PC-3 (cell line): ENCODE measurements around the gene CEND1. TPM values are rescaled to one million over a fixed set of nuclear protein-coding genes. Genes with fewer than 3 reads are reported as not detected.

Source experiments
- ATAC-seq: fragments of 200-7000 bp; cut with Tn5 transposase; 2 replicates; pipeline ENCODE4 v1.9.1; 2020; ENCODE audit warnings: mild to moderate bottlenecking, moderate library complexity
- BruUV-seq: library from RNA; stranded (reverse); fragments of 400-500 nt; replicated peaks from 2 replicates; lab custom pipeline; 2021; lab: Mats Ljungman, UMichigan
- CTCF ChIA-PET: fragments of 300-600 bp; sonication (Branson Sonifier 250); formaldehyde crosslinking; loops from one replicate; lab custom pipeline; 2022; ENCODE audit warnings: antibody characterized with exemption; lab: Charles Lee
- POLR2A ChIA-PET: fragments of 300-600 bp; sonication (Branson Sonifier 250); formaldehyde crosslinking; loops from one replicate; lab custom pipeline; 2022; ENCODE audit warnings: antibody characterized with exemption; ENCODE audit not compliant: unreplicated experiment; lab: Charles Lee
- DNase-seq: peaks from one replicate; pipeline ENCODE4 v3.0.0-alpha.2; 2015
- H2AFZ ChIP-seq: fragments of 300-600 bp; sonication (generic); 2 replicates; pipeline ENCODE4 v1.6.0; 2016; ENCODE audit warnings: antibody characterized with exemption, low read length
- H3F3A ChIP-seq: fragments of 300-600 bp; sonication (generic); one replicate; pipeline ENCODE4 v1.6.0; 2017; ENCODE audit warnings: antibody characterized with exemption, low read length, control low read depth, mild to moderate bottlenecking; ENCODE audit not compliant: unreplicated experiment
- H3K27ac ChIP-seq: fragments of 300-600 bp; sonication (generic); 2 replicates; pipeline ENCODE4 v1.5.1; 2016; ENCODE audit warnings: mild to moderate bottlenecking, low read length
- H3K27me3 ChIP-seq: fragments of 300-600 bp; sonication (generic); 2 replicates; pipeline ENCODE4 v1.6.1; 2016; ENCODE audit warnings: low read length, mixed read lengths
- H3K36me3 ChIP-seq: fragments of 300-600 bp; sonication (generic); 2 replicates; pipeline ENCODE4 v1.6.1; 2016; ENCODE audit warnings: low read depth, mixed run types, low read length, mixed read lengths
- H3K4me1 ChIP-seq: fragments of 300-600 bp; sonication (generic); 2 replicates; pipeline ENCODE4 v1.5.1; 2016; ENCODE audit warnings: low read length; ENCODE audit not compliant: insufficient read depth
- H3K4me2 ChIP-seq: fragments of 300-600 bp; sonication (generic); 2 replicates; pipeline ENCODE4 v1.6.0; 2016; ENCODE audit warnings: low read length
- H3K4me3 ChIP-seq: fragments of 300-600 bp; sonication (generic); 2 replicates; pipeline ENCODE4 v1.5.1; 2016; ENCODE audit warnings: mild to moderate bottlenecking, low read length, mixed read lengths
- H3K79me2 ChIP-seq: fragments of 300-600 bp; sonication (generic); 2 replicates; pipeline ENCODE4 v1.6.1; 2017; ENCODE audit warnings: low read length, mixed read lengths
- H3K9ac ChIP-seq: fragments of 300-600 bp; sonication (generic); 2 replicates; pipeline ENCODE4 v1.6.0; 2016; ENCODE audit warnings: mild to moderate bottlenecking, low read length
- H3K9me2 ChIP-seq: fragments of 300-600 bp; sonication (generic); replicated peaks from 2 replicates; pipeline ENCODE4 v1.6.1; 2016; ENCODE audit warnings: mixed run types, low read length, mixed read lengths
- H3K9me3 ChIP-seq: fragments of 300-600 bp; sonication (generic); 2 replicates; pipeline ENCODE4 v1.6.1; 2016; ENCODE audit warnings: low read length, mixed read lengths
- H4K20me1 ChIP-seq: fragments of 300-600 bp; sonication (generic); 2 replicates; pipeline ENCODE4 v1.6.1; 2016; ENCODE audit warnings: low read length, mixed read lengths
- EZH2 ChIP-seq: fragments of 300-600 bp; sonication (generic); IDR thresholded peaks from one replicate; pipeline ENCODE4 v1.6.1; 2017; ENCODE audit warnings: antibody characterized with exemption, mild to moderate bottlenecking, low read length; ENCODE audit not compliant: unreplicated experiment
- EZH2phosphoT487 ChIP-seq: fragments of 300-600 bp; sonication (generic); IDR thresholded peaks from 2 replicates; pipeline ENCODE4 v1.6.1; 2018; ENCODE audit warnings: mild to moderate bottlenecking, antibody characterized with exemption, low read length, borderline replicate concordance
- intact Hi-C: fragments of 100-400 bp; cut with micrococcal nuclease; formaldehyde crosslinking; loops from 2 replicates; pipeline ENCODE4 v1.9.0; 2023
- total RNA-seq: library from RNA; depleted of rRNA; stranded (reverse); fragments of >200 nt; gene quantifications from 2 replicates; pipeline ENCODE4 v1.2.3, GENCODE V29; 2014
- TF ChIP-seq, protein P1 (sequence below): fragments of 300-600 bp; sonication (generic); conservative IDR thresholded peaks from 2 replicates; pipeline ENCODE4 v1.5.1; 2017; ENCODE audit warnings: antibody characterized with exemption, low read depth, mild to moderate bottlenecking, low read length

Gene CEND1
- total RNA-seq, 1 experiment from 2014 or later = not detected

- DNase-seq (peak; percentile 55), ATAC-seq (peak; percentile 34)
- POLR2A ChIA-PET = no interaction called here
- Histone ChIP-seq H2AFZ (peak overlapping the region; percentile 92), H3K27me3 (no peaks in the 10 kb centered on the region), H3K79me2 (peaks cover 24% of the 10 kb centered on the region), H3K4me1 (peaks cover 19% of the 10 kb centered on the region), H4K20me1 (no peaks in the 10 kb centered on the region), H3K36me3 (no peaks in the 10 kb centered on the region; the same call in 1 of the 2 replicates), H3F3A (peaks cover 4% of the 10 kb centered on the region), H3K9me3 (no peaks in the 10 kb centered on the region), H3K9me2 (no peaks in the 10 kb centered on the region), H3K4me3 (peak overlapping the region; percentile 94), H3K4me2 (peak overlapping the region; percentile 98), H3K9ac (peak overlapping the region; percentile 84), H3K27ac (peak overlapping the region; percentile 48)
- CTCF ChIA-PET = interaction anchor here (0.5 to 0.6 kb wide), 2 partner anchors 81 to 355 kb away, joined by 3 to 11 read pairs; no protein-coding TSS in a partner anchor
- TSS peak; percentile 30 for BruUV-seq
- intact Hi-C loops = loop anchor here (2.0 kb wide), 1 partner anchor 23 kb away; no protein-coding TSS in a partner anchor
- TF ChIP-seq EZH2phosphoT487 = no peak
- TF ChIP-seq, protein P1, sequence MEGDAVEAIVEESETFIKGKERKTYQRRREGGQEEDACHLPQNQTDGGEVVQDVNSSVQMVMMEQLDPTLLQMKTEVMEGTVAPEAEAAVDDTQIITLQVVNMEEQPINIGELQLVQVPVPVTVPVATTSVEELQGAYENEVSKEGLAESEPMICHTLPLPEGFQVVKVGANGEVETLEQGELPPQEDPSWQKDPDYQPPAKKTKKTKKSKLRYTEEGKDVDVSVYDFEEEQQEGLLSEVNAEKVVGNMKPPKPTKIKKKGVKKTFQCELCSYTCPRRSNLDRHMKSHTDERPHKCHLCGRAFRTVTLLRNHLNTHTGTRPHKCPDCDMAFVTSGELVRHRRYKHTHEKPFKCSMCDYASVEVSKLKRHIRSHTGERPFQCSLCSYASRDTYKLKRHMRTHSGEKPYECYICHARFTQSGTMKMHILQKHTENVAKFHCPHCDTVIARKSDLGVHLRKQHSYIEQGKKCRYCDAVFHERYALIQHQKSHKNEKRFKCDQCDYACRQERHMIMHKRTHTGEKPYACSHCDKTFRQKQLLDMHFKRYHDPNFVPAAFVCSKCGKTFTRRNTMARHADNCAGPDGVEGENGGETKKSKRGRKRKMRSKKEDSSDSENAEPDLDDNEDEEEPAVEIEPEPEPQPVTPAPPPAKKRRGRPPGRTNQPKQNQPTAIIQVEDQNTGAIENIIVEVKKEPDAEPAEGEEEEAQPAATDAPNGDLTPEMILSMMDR = no peak
- no peak for TF ChIP-seq EZH2
Observed at GRCh38 chr11:797296-798092, 7.6 kb upstream of the CEND1 start.

DNA sequence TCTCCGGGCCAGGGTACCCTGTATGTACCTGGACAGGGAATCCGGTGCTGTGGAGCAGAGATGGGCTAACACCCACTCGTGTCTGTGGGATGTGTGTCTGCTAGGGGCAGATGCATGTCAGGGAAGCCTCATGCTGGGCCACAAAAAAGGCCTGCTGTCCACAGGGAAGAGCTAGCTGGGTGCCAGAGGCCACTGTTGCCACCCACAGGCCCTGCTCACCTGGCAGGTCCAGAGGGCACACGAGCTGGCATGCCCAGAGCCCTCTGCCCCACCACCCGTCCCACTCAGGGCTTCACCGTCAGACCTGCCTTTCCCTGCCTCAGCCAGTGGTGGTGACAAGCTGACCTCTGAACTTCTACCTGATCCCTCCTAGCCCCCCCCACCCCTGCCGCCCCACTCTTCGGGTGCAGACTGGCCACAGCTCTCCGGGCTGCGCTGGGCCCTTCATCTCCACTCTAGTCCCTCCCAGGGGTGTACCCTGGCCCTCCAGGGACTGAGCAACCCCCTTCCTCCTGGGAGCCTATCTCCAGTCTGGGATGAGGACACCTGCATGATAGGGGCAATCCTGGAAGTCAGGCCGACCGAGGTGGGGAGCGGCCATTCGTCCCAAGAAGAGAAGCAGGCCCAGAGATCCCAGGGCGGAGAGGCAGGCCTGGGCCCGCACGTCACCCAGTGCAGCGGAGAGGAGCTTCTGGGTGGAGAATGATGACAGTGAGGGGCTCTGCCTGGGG lies 6.8 kb upstream of the CEND1 start:
- Histone ChIP-seq H3K9me3 (no peaks in the 10 kb centered on the region), H3K36me3 (no peaks in the 10 kb centered on the region; the same call in 1 of the 2 replicates), H3F3A (peaks cover 4% of the 10 kb centered on the region), H3K4me2 (peak overlapping the region; percentile 98), H3K4me3 (peak overlapping the region; percentile 94), H3K79me2 (peaks cover 24% of the 10 kb centered on the region), H3K9me2 (no peaks in the 10 kb centered on the region), H3K9ac (peak overlapping the region; percentile 23), H3K27ac (peak overlapping the region; percentile 40), H2AFZ (peak overlapping the region; percentile 92; the same call in 1 of the 2 replicates), H4K20me1 (no peaks in the 10 kb centered on the region), H3K27me3 (no peaks in the 10 kb centered on the region), H3K4me1 (peaks cover 19% of the 10 kb centered on the region)
- ChIA-PET POLR2A (interaction anchor here (0.6 kb wide), 1 partner anchor 13 kb away, joined by 3 read pairs; the partner anchor contains the start of gene RPLP2), CTCF (interaction anchor here (0.5 to 0.6 kb wide), 3 partner anchors 28 to 356 kb away, joined by 3 to 11 read pairs (median 7); no protein-coding TSS in a partner anchor)
- peak; percentile 4; the same call in 1 of the 2 replicates for ATAC-seq
- DNase-seq = no peak
- TF ChIP-seq, protein P1 = no peak
- TF ChIP-seq EZH2phosphoT487 (no peak), EZH2 (no peak)
- BruUV-seq = no TSS peak
- intact Hi-C loops = loop anchor here (2.0 kb wide), 1 partner anchor 24 kb away; no protein-coding TSS in a partner anchor
